Cerebellar nuclear complex (tissue), 1 donor: ENCODE measurements around the gene PTGR2.
"Not testable (repeated sequence)": the region's sequence is repeated elsewhere in the genome, so short reads cannot be mapped to it uniquely, and the experiment has no call there.

Experiments used
- DNase-seq, 2 experiments: peaks; one replicate each; lab custom pipeline; 2025; lab: John Stamatoyannopoulos, UW

Gene PTGR2

GRCh38 chr14:73886449-73887317 lies 35.1 kb downstream of the PTGR2 start, which contains the start of gene ZNF410:
Gene ZNF410, plus strand, starts transcription at chr14:73886859. Its CDS starts 5,317 bp downstream, at chr14:73892176.
- DNase-seq: peak; percentile 15 to 68

DNA sequence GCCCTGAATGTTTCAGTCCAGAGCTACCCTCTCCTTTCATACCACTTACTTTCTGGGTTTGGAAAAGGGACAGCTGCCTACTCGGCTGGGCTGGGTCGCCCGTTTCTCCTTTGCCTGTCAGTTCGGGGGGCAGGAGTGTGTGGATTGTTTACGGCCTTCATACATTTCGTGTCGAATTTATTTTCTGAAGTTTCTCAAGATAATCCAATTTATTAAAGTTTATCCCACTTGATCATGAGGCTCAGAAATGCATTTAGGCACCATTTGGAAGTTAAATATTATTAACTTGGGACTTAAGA lies 35.6 kb downstream of the PTGR2 start:
- no peak for DNase-seq

GRCh38 chr14:73887694-73888459 lies 36.2 kb downstream of the PTGR2 start:
- DNase-seq: no peak

- DNase-seq: no peak
Observed at GRCh38 chr14:73888460-73888725, 36.8 kb downstream of the PTGR2 start.

- no peak for DNase-seq
Observed at GRCh38 chr14:73888971-73889370, 37.3 kb downstream of the PTGR2 start.

GRCh38 chr14:73889376-73889775 lies 37.7 kb downstream of the PTGR2 start:
- no peak for DNase-seq

DNA sequence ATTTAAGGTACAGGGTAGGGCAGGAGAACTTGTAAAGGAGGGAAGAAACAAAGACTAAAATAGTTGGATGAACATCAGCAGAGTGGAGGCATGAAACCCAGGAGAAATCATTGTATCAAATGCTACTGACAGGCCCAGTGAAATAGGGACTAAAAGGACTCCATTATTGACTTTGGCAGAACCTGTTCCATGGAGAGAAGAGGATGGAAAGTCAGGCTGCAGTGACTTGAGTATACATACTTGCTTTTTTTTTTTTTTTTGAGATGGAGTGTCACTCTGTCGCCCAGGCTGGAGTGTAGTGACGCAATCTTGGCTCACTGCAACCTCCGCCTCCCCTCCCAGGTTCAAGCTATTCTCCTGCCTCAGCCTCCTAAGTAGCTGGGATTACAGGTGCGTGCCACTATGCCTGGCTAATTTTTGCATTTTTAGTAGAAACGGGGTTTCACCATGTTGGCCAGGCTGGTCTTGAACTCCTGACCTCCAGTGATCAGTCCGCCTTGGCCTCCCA lies 42.6 kb downstream of the PTGR2 start:
- not testable (repeated sequence) for DNase-seq

GRCh38 chr14:73895939-73896338 lies 44.3 kb downstream of the PTGR2 start:
- no peak for DNase-seq

DNA sequence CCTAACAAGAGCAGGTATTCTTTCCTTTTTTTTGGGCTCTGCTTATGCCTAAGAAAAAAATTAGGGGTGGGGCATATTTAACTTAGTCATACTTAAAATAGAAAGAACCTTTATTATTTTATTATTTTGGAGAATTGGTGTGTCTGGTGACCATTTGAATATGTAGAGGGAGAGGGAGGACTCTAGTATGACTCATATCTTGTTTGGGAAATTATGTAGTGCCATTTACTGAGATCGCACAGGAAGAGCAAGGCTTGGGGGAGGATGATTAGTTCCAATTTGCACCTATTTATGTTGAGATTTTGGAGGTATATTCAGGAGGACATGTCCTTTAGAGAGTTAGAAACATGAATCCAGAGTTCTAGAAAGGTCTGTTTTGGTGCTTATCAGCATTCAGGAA lies 44.9 kb downstream of the PTGR2 start:
- no peak for DNase-seq

DNA sequence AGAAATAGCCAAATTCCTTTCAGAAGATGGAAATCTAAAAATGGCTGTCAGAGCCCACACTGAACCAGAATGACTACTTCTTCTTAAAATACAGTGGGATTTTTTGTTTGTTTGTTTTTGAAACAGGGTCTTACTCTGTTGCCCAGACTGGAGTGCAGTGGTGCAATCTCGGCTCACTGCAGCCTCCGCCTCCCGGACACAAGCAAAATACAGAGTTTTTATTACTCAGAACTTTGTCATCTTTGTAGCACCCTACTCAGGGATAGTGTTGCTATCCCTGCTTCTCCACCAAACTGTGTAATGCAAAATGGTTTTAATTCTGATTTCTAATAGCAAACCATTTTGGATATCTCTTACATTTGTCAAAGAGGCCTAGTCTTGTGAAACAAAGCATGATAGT lies 51.4 kb downstream of the PTGR2 start:
- DNase-seq: no peak

DNA sequence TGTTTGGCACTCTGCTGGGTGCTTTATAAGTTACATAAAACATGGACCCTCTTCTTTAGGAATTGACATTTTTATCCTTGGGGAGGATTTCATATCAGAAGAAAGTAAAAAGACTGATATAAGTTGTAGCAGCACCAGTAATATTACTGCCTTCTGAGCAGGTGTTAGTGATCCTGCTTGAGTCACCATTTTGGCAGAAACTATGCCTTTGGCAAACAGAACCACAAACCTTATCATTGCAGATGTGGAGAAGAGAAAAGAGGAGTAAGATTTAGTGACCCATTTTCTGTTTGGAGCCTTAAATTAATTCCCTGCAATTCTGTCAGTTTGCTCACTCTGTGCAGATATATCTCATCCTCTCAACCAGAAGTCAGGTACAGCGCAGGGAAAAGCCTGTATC lies 58.0 kb downstream of the PTGR2 start:
- DNase-seq: no peak

GRCh38 chr14:73913256-73913655 lies 61.6 kb downstream of the PTGR2 start:
- no peak for DNase-seq

GRCh38 chr14:73916324-73916723 lies 64.7 kb downstream of the PTGR2 start:
- DNase-seq: no peak

GRCh38 chr14:73919457-73919856 lies 67.8 kb downstream of the PTGR2 start:
- not testable (repeated sequence) for DNase-seq

- no peak for DNase-seq
Observed at GRCh38 chr14:73924337-73924736, 72.7 kb downstream of the PTGR2 start.
